ENCODE results near the gene VAMP7. TPM values are rescaled to one million over a fixed set of nuclear protein-coding genes. Genes with fewer than 3 reads are reported as not detected.

The VAMP7 gene
- polyA plus RNA-seq, 1 donor from 2014 or later, result 43.4 TPM

GRCh38 chrX:155877288-155877687, 3.9 kb upstream of the VAMP7 start:
- H3K4me3 ChIP-seq (ENCODE audit: low read length), result no peak overlapping the region
- no peaks in the 10 kb centered on the region for H3F3A ChIP-seq (ENCODE audit: insufficient read depth, low read length, poor library complexity, severe bottlenecking)
- no peaks in the 10 kb centered on the region for H4K20me1 ChIP-seq (ENCODE audit: insufficient read depth)
- H3K36me3 ChIP-seq (ENCODE audit: insufficient read depth, low read length), result no peaks in the 10 kb centered on the region
- no peak for TF ChIP-seq MXI1 (conservative IDR thresholded peaks at IDR 0.05; ENCODE audit: poor library complexity, severe bottlenecking)
- TF ChIP-seq CTCF (IDR thresholded peaks at IDR 0.05; ENCODE audit: poor library complexity, severe bottlenecking), result no peak
- TF ChIP-seq, protein P1, sequence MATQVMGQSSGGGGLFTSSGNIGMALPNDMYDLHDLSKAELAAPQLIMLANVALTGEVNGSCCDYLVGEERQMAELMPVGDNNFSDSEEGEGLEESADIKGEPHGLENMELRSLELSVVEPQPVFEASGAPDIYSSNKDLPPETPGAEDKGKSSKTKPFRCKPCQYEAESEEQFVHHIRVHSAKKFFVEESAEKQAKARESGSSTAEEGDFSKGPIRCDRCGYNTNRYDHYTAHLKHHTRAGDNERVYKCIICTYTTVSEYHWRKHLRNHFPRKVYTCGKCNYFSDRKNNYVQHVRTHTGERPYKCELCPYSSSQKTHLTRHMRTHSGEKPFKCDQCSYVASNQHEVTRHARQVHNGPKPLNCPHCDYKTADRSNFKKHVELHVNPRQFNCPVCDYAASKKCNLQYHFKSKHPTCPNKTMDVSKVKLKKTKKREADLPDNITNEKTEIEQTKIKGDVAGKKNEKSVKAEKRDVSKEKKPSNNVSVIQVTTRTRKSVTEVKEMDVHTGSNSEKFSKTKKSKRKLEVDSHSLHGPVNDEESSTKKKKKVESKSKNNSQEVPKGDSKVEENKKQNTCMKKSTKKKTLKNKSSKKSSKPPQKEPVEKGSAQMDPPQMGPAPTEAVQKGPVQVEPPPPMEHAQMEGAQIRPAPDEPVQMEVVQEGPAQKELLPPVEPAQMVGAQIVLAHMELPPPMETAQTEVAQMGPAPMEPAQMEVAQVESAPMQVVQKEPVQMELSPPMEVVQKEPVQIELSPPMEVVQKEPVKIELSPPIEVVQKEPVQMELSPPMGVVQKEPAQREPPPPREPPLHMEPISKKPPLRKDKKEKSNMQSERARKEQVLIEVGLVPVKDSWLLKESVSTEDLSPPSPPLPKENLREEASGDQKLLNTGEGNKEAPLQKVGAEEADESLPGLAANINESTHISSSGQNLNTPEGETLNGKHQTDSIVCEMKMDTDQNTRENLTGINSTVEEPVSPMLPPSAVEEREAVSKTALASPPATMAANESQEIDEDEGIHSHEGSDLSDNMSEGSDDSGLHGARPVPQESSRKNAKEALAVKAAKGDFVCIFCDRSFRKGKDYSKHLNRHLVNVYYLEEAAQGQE (IDR thresholded peaks at IDR 0.05; ENCODE audit: borderline replicate concordance), result no peak
- H3K9me2 ChIP-seq (ENCODE audit: insufficient read depth, low read length), result no peaks in the 10 kb centered on the region
- no peak overlapping the region for H3K4me2 ChIP-seq (ENCODE audit: low read length)
- H2AFZ ChIP-seq (ENCODE audit: low read depth, low read length), result no peak overlapping the region
- no peaks in the 10 kb centered on the region for H3K79me2 ChIP-seq (replicated peaks; ENCODE audit: insufficient read depth, low read length)
- H3K27ac ChIP-seq (ENCODE audit: low read length), result no peak overlapping the region
- H3K9me3 ChIP-seq (ENCODE audit: low read length), result peaks cover 3% of the 10 kb centered on the region
- H3K27me3 ChIP-seq (ENCODE audit: insufficient read depth, low read depth, low read length), result peaks cover 6% of the 10 kb centered on the region
- no peak overlapping the region for H3K9ac ChIP-seq (ENCODE audit: low read length)

DNA sequence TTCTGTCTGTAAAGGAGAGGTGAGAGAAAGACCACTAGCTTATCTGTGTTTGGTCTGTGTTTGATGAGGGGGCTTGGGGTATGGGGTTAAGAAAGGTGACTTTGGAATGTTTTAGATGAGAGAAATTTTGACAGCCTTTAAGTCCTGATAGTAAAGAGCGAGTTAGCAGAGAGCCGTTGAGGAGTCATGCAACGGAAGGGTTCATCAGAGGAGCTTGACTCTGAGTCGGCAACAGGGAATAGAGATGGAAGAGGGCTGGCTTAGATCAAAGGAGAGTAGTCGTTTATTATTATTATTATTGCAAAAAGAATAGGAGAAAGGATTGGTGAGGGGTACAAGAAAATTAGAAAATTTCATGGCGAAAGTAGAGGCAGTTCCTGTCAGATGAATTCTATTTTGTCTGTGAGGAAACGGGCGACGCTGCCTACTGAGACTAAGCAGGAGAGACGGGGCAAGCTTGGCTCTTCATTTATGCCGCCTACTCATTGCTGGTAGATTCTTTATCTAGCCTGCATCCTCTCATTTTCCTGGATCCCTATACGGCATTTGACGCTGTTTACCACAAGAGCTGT, 473 bp upstream of the VAMP7 start:
- no peaks in the 10 kb centered on the region for H3F3A ChIP-seq (ENCODE audit: insufficient read depth, low read length, poor library complexity, severe bottlenecking)
- H2AFZ ChIP-seq (ENCODE audit: low read depth, low read length), result peak overlapping the region; percentile 19
- H3K36me3 ChIP-seq (ENCODE audit: insufficient read depth, low read length), result no peaks in the 10 kb centered on the region
- no peaks in the 10 kb centered on the region for H4K20me1 ChIP-seq (ENCODE audit: insufficient read depth)
- no peaks in the 10 kb centered on the region for H3K9me3 ChIP-seq (ENCODE audit: low read length)
- H3K9me2 ChIP-seq (ENCODE audit: insufficient read depth, low read length), result no peaks in the 10 kb centered on the region
- TF ChIP-seq EP300 (conservative IDR thresholded peaks at IDR 0.05; ENCODE audit: poor library complexity, severe bottlenecking), result no peak
- no peak for TF ChIP-seq EZH2 (IDR thresholded peaks at IDR 0.05; ENCODE audit: borderline replicate concordance, insufficient read depth, low read length, poor library complexity, severe bottlenecking)
- TF ChIP-seq SMC3 (conservative IDR thresholded peaks at IDR 0.05; ENCODE audit: poor library complexity), result no peak
- TF ChIP-seq RAD21 (conservative IDR thresholded peaks at IDR 0.05), result no peak
- no peak for TF ChIP-seq MXI1 (conservative IDR thresholded peaks at IDR 0.05; ENCODE audit: poor library complexity, severe bottlenecking)
- no peak for TF ChIP-seq POLR2AphosphoS5 (IDR thresholded peaks at IDR 0.05)
- TF ChIP-seq TAF1 (IDR thresholded peaks at IDR 0.05; ENCODE audit: low read depth), result no peak
- TF ChIP-seq, protein P1 (IDR thresholded peaks at IDR 0.05; ENCODE audit: borderline replicate concordance), result no peak
- no peak for TF ChIP-seq CTCF (IDR thresholded peaks at IDR 0.05; ENCODE audit: poor library complexity, severe bottlenecking)
- no peaks in the 10 kb centered on the region for H3K27me3 ChIP-seq (ENCODE audit: insufficient read depth, low read depth, low read length)
- H3K79me2 ChIP-seq (replicated peaks; ENCODE audit: insufficient read depth, low read length), result no peaks in the 10 kb centered on the region
- H3K4me2 ChIP-seq (ENCODE audit: low read length), result no peak overlapping the region
- H3K9ac ChIP-seq (ENCODE audit: low read length), result no peak overlapping the region
- H3K4me3 ChIP-seq (ENCODE audit: low read length), result peak overlapping the region; percentile 77
- peak overlapping the region; percentile 35 for H3K27ac ChIP-seq (ENCODE audit: low read length)

Measured in neural cell (in vitro differentiated cells).